ENCODE measurements around the gene TSNAXIP1. TPM values are rescaled to one million over a fixed set of nuclear protein-coding genes. Genes with fewer than 3 reads are reported as not detected.
A peak's percentile ranks its signal among the peaks of the same experiment; 100 is the strongest.
"Not testable (repeated sequence)": the region's sequence is repeated elsewhere in the genome, so short reads cannot be mapped to it uniquely, and the experiment has no call there.

Gene TSNAXIP1
- total RNA-seq, 1 experiment from 2014 or later, result 0.21 TPM

DNA sequence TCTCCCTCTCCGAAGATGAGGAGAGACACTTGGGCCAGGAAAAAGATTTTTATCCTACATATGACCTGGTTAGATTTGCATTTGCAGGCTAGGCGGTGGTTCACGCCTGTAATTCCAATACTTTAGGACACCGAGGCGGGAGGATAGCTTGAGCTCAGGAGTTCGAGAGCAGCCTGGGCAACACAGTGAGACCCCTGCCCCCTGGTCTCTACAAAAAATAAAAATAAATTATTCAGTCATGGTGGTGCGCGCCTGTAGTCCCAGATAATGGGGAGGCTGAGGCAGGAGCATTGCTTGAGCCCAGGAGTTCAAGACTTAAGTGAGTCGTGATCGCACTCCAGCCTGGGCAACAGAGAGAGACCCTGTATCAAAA, 27.5 kb downstream of the TSNAXIP1 start:
- Histone ChIP-seq H3K36me3 (replicated peaks; ENCODE audit: control insufficient read depth, insufficient read depth, low read length) (peaks cover 21% of the 10 kb centered on the region), H3K4me3 (ENCODE audit: insufficient read depth, low read depth, low read length) (no peak overlapping the region; the same call in 1 of the 2 replicates), H3K27me3 (ENCODE audit: control insufficient read depth, insufficient read depth, low read length) (no peaks in the 10 kb centered on the region)
- DNase-seq, result peak; percentile 43

DNA sequence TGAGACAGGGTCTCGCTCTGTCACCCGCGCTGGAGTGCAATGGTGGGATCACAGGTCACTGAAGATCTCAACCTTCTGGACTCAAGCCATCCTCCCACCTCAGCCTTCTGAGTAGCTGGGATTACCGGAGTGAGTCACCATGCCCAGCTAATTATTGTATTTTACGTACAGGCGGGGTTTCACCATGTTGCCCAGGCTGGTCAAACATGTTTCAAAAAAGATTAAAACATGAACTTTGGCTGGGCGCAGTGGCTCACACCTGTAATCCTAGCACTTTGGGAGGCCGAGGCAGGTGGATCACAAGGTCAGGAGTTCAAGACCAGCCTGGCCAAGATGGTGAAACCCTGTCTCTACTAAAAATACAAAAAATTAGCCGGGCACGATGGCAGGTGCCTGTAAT, 30.5 kb downstream of the TSNAXIP1 start:
- not testable (repeated sequence) for H3K36me3 ChIP-seq (replicated peaks; ENCODE audit: control insufficient read depth, insufficient read depth, low read length); H3K4me3 ChIP-seq (ENCODE audit: insufficient read depth, low read depth, low read length); DNase-seq; H3K27me3 ChIP-seq (ENCODE audit: control insufficient read depth, insufficient read depth, low read length)

DNA sequence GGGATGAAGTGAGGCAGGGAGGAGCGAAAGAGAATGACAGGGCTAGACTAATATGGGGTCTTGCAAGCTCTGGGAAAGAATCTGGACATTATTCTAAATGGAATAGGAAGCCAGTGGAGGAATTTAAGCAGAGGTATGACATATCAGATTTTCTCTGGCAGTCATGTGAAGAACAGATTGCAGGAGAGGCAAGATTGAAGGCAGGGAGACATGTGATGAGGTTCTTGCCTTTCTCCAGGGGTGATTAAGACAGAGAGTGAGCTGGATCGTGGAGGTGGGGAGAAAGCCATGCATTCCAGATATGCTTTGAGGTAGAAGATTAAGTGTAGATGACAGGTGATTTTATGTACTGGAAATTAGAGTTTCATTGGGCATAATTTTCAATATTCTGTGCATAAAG, 31.1 kb downstream of the TSNAXIP1 start:
- H3K27me3 ChIP-seq (ENCODE audit: control insufficient read depth, insufficient read depth, low read length), result no peaks in the 10 kb centered on the region
- H3K36me3 ChIP-seq (replicated peaks; ENCODE audit: control insufficient read depth, insufficient read depth, low read length), result no peaks in the 10 kb centered on the region
- no peak overlapping the region for H3K4me3 ChIP-seq (ENCODE audit: insufficient read depth, low read depth, low read length)
- DNase-seq, result no peak

DNA sequence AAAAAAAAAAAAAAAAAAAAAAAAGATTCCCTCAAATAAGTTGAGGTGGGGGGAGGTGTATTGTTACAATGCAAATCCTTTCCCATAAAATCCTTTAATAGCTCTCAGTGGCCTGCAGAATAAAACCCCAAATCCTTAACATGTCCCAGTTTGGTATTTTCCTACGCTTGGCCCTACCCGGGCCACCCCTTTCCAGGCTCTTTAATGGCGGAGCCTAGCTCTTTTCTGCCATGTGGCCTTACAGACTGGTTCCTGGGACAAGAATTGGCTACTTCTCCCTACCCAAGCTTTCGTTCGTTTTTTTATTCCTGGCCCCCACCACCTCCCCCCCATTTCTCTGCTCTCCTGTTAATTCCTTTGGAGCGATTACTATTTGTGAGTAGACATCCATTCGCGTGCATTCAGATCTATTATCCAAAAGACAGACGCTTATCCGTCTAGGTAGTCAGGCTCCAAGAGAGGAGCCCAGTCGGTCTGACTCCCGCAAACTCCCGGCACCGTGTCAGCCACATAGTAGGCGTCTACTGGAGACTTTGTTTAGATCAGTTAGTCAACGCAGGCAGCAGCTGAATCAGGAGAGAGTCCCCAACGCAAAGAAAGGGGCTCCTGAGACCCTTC, 34.6 kb downstream of the TSNAXIP1 start:
- H3K4me3 ChIP-seq (ENCODE audit: insufficient read depth, low read depth, low read length), result peak overlapping the region; percentile 20
- DNase-seq, result peak; percentile 51
- no peaks in the 10 kb centered on the region for H3K27me3 ChIP-seq (ENCODE audit: control insufficient read depth, insufficient read depth, low read length)
- H3K36me3 ChIP-seq (replicated peaks; ENCODE audit: control insufficient read depth, insufficient read depth, low read length), result no peaks in the 10 kb centered on the region; the same call in 1 of the 2 replicates

DNA sequence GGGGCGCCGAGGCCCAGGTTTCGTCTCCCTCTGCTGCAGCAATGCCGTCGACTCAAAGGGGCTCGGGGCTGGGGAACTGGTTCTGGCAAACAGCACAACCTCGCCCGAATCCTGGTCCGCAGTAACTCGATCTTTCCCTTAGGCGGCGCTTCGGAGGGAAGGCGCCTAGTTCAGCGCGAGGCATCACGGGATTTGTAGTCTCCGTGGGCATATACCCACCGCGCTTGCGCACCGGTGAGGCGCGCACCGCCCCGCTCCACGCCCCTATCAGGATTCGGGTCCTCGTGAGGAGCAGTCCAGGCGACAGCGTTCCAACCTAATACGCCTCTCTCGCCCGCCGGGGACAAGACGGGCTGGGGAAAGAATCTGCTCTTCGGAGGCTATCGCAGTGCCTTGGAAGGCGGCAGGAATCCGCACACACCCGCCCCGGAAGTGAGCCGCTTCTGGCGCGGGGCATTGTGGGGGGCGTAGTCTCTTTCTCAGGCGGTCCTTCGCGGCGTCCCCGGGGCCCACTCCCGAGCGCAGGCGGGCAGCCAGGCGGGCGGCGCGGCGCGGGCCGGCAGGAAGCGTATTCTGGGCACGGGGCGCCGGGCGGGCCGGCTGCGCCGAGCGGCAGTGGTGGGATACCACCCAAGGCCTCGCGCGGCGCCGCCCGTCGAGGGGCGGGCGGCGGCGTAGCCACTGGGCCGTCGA, 35.3 kb downstream of the TSNAXIP1 start, which contains the start of gene THAP11:
Gene THAP11 (plus strand): TSS at position 505 of the 693 bp plus-strand sequence. CDS start 235 bp downstream, outside the sequence.
- peak; percentile 97 for DNase-seq
- Histone ChIP-seq H3K27me3 (ENCODE audit: control insufficient read depth, insufficient read depth, low read length) (no peaks in the 10 kb centered on the region), H3K4me3 (ENCODE audit: insufficient read depth, low read depth, low read length) (peak within 1 kb of the TSS; percentile 90), H3K36me3 (replicated peaks; ENCODE audit: control insufficient read depth, insufficient read depth, low read length) (no peaks in the 10 kb centered on the region; the same call in 1 of the 2 replicates)

DNA sequence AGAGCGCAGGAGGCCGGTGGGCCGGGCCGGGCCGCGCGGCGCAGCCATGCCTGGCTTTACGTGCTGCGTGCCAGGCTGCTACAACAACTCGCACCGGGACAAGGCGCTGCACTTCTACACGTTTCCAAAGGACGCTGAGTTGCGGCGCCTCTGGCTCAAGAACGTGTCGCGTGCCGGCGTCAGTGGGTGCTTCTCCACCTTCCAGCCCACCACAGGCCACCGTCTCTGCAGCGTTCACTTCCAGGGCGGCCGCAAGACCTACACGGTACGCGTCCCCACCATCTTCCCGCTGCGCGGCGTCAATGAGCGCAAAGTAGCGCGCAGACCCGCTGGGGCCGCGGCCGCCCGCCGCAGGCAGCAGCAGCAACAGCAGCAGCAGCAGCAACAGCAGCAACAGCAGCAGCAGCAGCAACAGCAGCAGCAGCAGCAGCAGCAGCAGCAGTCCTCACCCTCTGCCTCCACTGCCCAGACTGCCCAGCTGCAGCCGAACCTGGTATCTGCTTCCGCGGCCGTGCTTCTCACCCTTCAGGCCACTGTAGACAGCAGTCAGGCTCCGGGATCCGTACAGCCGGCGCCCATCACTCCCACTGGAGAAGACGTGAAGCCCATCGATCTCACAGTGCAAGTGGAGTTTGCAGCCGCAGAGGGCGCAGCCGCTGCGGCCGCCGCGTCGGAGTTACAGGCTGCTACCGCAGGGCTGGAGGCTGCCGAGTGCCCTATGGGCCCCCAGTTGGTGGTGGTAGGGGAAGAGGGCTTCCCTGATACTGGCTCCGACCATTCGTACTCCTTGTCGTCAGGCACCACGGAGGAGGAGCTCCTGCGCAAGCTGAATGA, 36.0 kb downstream of the TSNAXIP1 start:
- peak; percentile 82 for DNase-seq
- Histone ChIP-seq H3K36me3 (replicated peaks; ENCODE audit: control insufficient read depth, insufficient read depth, low read length) (no peaks in the 10 kb centered on the region; the same call in 1 of the 2 replicates), H3K27me3 (ENCODE audit: control insufficient read depth, insufficient read depth, low read length) (no peaks in the 10 kb centered on the region), H3K4me3 (ENCODE audit: insufficient read depth, low read depth, low read length) (peak overlapping the region; percentile 90)

DNA sequence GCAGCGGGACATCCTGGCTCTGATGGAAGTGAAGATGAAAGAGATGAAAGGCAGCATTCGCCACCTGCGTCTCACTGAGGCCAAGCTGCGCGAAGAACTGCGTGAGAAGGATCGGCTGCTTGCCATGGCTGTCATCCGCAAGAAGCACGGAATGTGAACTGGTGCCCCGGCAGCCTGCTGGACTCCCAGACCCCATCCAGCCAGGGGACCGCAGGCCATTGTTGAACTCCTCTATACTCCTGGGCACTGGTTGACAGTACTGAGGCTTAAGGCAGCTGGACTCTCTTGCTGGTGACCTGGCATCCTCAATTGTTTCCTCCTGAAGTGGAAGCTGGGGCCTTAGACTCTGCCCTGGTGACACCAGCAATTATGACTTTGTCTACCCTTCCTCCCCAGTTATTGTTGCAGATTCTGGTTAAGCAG, 36.7 kb downstream of the TSNAXIP1 start:
- no peaks in the 10 kb centered on the region; the same call in 1 of the 2 replicates for H3K36me3 ChIP-seq (replicated peaks; ENCODE audit: control insufficient read depth, insufficient read depth, low read length)
- no peak for DNase-seq
- no peaks in the 10 kb centered on the region for H3K27me3 ChIP-seq (ENCODE audit: control insufficient read depth, insufficient read depth, low read length)
- peak overlapping the region; percentile 90 for H3K4me3 ChIP-seq (ENCODE audit: insufficient read depth, low read depth, low read length)

DNA sequence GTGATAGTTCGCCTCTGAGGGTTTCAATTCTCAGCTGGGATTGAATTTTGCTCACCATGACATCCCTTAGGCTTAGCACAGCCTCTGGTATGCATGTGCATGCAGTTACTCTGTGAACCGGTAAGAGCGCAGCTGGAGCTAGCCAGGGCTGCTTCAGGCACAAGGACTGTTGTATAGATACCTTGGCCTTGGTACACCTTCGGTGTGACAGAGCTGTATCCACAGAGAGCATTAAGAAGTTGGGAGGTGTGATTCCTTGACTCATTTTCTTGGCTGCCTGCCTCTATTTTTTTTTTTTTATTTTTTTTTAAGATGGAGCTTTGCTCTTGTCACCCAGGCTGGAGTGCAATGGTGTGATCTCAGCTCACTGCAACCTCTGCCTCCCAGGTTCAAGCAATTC, 37.8 kb downstream of the TSNAXIP1 start:
- no peaks in the 10 kb centered on the region for H3K27me3 ChIP-seq (ENCODE audit: control insufficient read depth, insufficient read depth, low read length)
- H3K4me3 ChIP-seq (ENCODE audit: insufficient read depth, low read depth, low read length), result no peak overlapping the region
- peak; percentile 34 for DNase-seq
- no peaks in the 10 kb centered on the region; the same call in 1 of the 2 replicates for H3K36me3 ChIP-seq (replicated peaks; ENCODE audit: control insufficient read depth, insufficient read depth, low read length)

DNA sequence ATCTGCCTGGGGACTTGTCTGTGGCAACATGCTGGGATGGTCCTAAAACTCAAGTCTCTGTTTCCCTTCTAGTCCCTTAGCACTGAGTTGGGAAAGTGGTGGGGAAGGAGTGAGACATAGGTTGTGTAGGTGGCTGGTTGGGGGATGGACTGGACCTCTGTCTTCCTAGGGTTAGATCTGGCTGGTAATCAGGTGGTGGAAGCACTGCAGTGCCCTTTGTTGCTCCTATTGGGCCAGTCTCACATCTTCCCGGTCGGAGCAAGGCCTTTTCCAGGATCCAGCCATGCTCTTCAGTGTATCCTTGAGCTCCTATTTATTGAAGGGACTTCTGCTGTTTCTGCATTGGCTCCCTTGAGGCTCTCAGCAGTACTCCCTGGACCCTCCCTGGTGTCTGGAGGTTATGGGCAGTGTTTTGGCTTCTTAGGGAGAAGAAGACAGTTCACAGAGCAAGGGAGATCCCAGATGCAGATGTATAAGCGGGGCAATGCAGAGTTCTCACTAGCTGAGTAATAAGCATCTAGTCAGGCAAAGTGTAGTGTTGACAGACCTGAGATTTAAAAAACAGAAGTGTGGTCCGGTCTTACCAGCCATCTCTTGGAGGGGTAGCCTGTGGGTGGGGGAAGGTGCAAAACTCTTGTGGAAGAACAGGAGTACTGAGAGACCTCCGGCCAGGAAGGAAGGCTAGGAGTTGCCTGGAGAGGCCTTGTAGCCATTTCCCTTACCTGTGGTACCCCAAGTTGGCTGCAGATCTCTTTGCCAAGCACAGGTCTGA, 38.8 kb downstream of the TSNAXIP1 start:
- Histone ChIP-seq H3K36me3 (replicated peaks; ENCODE audit: control insufficient read depth, insufficient read depth, low read length) (peaks cover under 1% of the 10 kb centered on the region), H3K27me3 (ENCODE audit: control insufficient read depth, insufficient read depth, low read length) (no peaks in the 10 kb centered on the region), H3K4me3 (ENCODE audit: insufficient read depth, low read depth, low read length) (peak overlapping the region; percentile 98)
- peak; percentile 47 for DNase-seq

DNA sequence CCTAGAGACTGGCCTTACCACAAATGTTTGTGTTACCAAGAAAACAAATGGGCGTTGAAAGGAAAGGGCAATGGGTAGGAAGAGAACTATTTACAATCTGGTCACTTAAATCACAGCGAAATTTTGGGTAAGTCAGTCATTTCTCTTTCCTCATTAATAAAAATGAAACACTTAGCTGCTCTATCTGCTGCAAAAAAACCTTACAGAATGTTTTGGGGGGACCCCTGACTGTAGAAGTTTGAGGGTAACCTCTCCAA, 39.3 kb downstream of the TSNAXIP1 start:
- H3K36me3 ChIP-seq (replicated peaks; ENCODE audit: control insufficient read depth, insufficient read depth, low read length), result peaks cover 2% of the 10 kb centered on the region
- no peaks in the 10 kb centered on the region for H3K27me3 ChIP-seq (ENCODE audit: control insufficient read depth, insufficient read depth, low read length)
- DNase-seq, result no peak
- peak overlapping the region; percentile 98 for H3K4me3 ChIP-seq (ENCODE audit: insufficient read depth, low read depth, low read length)

DNA sequence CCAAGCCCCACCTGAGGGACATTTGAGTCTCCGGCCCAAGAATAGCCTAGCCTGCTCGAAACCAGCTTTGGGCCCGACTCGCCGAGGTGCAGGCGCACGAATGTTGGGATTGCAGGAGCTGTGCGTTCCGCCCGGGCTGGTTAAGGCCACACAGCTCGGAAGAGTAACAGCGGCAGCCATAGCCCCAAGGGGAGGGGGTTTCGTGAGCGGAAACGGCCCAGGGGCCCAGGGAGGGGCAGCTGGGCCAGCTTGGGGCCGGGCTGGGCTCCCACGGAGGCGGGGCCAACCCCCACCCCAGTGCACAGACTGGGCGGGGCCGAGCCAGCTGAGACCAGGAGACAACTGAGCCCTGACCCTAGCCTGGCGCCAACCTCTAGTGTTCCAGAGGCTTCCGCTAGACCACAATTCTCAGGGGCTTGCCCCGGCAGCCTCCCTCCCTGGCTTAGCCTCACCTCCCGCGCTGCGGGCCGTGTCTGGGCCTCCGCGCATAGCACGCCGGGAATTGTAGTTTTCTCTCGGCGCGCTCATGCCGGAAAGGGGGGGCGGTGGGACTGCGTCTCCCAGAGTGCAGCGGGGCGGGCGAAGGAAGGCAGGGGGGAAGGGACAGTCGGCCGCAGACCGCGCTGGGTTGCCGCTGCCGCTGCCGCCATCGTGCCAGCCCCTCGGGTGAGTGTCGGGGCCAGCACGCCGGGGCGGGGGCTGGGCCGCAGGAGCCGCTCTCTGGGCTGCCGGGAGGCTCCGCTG, 39.8 kb downstream of the TSNAXIP1 start, which contains the start of gene NUTF2:
Gene NUTF2 (plus strand): TSS at position 614 of the 744 bp plus-strand sequence. CDS start 18,198 bp downstream, outside the sequence.
- Histone ChIP-seq H3K36me3 (replicated peaks; ENCODE audit: control insufficient read depth, insufficient read depth, low read length) (peaks cover 2% of the 10 kb centered on the region), H3K4me3 (ENCODE audit: insufficient read depth, low read depth, low read length) (peak within 1 kb of the TSS; percentile 98), H3K27me3 (ENCODE audit: control insufficient read depth, insufficient read depth, low read length) (no peaks in the 10 kb centered on the region)
- DNase-seq, result peak; percentile 99

DNA sequence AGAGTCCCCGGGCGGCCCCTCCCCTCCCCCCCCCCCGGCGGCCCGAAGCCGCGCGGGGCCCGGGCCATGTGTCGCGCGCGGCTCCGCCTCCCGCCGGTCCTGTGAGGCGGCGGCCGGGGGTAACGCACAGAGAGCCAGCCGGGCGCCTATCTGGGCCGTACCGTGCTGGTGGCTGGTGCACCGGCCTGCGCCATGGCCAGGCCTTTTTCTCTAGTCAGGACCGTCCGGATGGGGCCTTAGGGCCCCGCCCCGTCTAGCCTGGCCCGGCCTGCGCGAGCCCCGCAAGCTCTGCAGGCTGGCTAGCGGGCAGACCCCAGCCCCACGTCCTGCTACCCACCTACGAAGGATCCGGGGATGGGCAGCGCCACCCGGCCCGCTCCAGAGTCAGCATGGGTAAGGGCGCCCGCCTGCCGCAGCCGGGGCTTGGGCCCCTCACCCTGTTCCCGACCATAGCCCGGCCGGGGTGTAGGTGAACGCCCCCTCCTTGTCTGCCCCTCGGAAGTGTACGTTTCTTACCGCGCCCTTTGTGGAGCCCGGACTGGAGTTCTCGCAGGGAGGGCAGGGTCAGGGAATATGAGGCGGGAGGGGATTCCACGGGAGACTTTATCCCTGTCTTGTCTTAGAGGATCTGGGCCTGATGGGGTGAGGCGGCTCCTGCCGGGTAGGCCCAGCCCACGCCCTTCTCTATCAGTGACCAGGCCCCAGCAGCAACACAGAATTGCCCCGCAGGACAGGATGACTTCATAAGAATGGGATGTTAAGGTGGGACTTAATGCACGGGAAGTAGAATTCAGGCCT, 40.6 kb downstream of the TSNAXIP1 start, which contains the start of gene CENPT:
Gene CENPT (minus strand): TSS at position 630 of the 798 bp plus-strand sequence. CDS start 13,834 bp downstream, outside the sequence.
- Histone ChIP-seq H3K27me3 (ENCODE audit: control insufficient read depth, insufficient read depth, low read length) (no peaks in the 10 kb centered on the region), H3K4me3 (ENCODE audit: insufficient read depth, low read depth, low read length) (peak within 1 kb of the TSS; percentile 98), H3K36me3 (replicated peaks; ENCODE audit: control insufficient read depth, insufficient read depth, low read length) (peaks cover 2% of the 10 kb centered on the region)
- peak; percentile 76 for DNase-seq

DNA sequence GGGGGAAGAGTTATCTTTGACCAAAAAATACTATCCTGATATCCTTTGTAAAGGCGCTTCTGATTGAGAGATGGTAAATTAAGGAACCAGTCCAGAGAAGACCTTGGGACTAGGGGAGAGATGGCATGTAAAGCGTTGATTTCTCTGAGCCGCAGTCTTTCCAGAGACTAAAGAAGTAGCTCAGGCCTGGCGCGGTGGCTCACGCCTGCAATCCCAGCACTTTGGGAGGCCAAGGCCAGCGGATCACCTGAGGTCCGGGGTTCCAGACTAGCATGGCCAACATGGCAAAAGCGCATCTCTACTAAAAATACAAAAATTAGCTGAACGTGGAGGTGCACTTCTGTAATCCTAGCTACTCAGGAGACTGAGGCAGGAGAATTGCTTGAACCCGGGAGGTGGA, 41.4 kb downstream of the TSNAXIP1 start:
- DNase-seq, result no peak
- no peaks in the 10 kb centered on the region for H3K27me3 ChIP-seq (ENCODE audit: control insufficient read depth, insufficient read depth, low read length)
- peak overlapping the region; percentile 98 for H3K4me3 ChIP-seq (ENCODE audit: insufficient read depth, low read depth, low read length)
- peaks cover 2% of the 10 kb centered on the region for H3K36me3 ChIP-seq (replicated peaks; ENCODE audit: control insufficient read depth, insufficient read depth, low read length)
